ENCODE measurements around the gene PCDHGC5.

GRCh38 chr5:141533897-141534296 lies 45.0 kb downstream of the PCDHGC5 start:
- no peak for TF ChIP-seq EZH2 (IDR thresholded peaks at IDR 0.05)
- TF ChIP-seq POLR2AphosphoS5 (IDR thresholded peaks at IDR 0.05; ENCODE audit: borderline replicate concordance, low read depth, low read length): no peak
- TF ChIP-seq FOXP2 (optimal IDR thresholded peaks at IDR 0.05; ENCODE audit: control extremely low read depth, extremely low read length, insufficient read depth): no peak
